B cell (primary cell): ENCODE results near the gene PDXK. TPM values are rescaled to one million over a fixed set of nuclear protein-coding genes. Genes with fewer than 3 reads are reported as not detected.

Source experiments
- ATAC-seq: fragments of 200-7000 bp; cut with Tn5 transposase; one replicate; pipeline ENCODE4 v1.10.0; 2021; ENCODE audit warnings: low read depth, mild to moderate bottlenecking, moderate number of reproducible peaks, moderate library complexity
- CTCF ChIA-PET: fragments of 350-600 bp; sonication (Branson Sonifier 250); formaldehyde crosslinking; loops from one replicate; lab custom pipeline; 2021; ENCODE audit warnings: antibody characterized with exemption, inconsistent platforms; lab: Charles Lee
- POLR2A ChIA-PET: fragments of 350-600 bp; sonication (Branson Sonifier 250); formaldehyde crosslinking; loops from one replicate; lab custom pipeline; 2021; ENCODE audit warnings: antibody characterized with exemption; lab: Charles Lee
- DNase-seq: peaks from one replicate; pipeline ENCODE4 v3.0.0; 2013
- H2AFZ ChIP-seq: 2 replicates; pipeline ENCODE4 v1.6.1; 2012; ENCODE audit warnings: mild to moderate bottlenecking, low read depth, low read length; ENCODE audit not compliant: insufficient read depth, poor library complexity, severe bottlenecking
- H3K27ac ChIP-seq, 2 donors: 1 replicate in 1 of 2; 2 replicates in 1 of 2; pipeline ENCODE4 v1.5.1; 2012 to 2013; ENCODE audit warnings: low read length in 2 of 2, mild to moderate bottlenecking in 2 of 2, moderate library complexity in 1 of 2
- H3K27me3 ChIP-seq, 4 experiments: fragments of 200-600 bp in 1 of 4; sonication (generic) in 1 of 4; replicated peaks in 1 of 4; 1 replicate in 2 of 4; 2 replicates in 2 of 4; pipeline versions ENCODE4 v1.6.1 to v1.7.0; 2013 to 2016; ENCODE audit warnings: low read length in 3 of 4, mild to moderate bottlenecking in 2 of 4, mixed read lengths in 1 of 4, moderate library complexity in 1 of 4; ENCODE audit not compliant: insufficient read depth in 4 of 4, control insufficient read depth in 3 of 4; ENCODE audit errors: control extremely low read depth in 1 of 4
- H3K36me3 ChIP-seq, 2 experiments: replicated peaks in 1 of 2; 1 replicate in 1 of 2; 2 replicates in 1 of 2; pipeline versions ENCODE4 v1.6.1 to v1.7.1; 2013; ENCODE audit warnings: low read length in 1 of 2; ENCODE audit not compliant: insufficient read depth in 2 of 2, control insufficient read depth in 1 of 2; ENCODE audit errors: control extremely low read depth in 1 of 2, extremely low read depth in 1 of 2
- H3K4me1 ChIP-seq, 2 donors: fragments of 200-600 bp in 1 of 2; sonication (generic) in 1 of 2; 1 replicate in 1 of 2; 2 replicates in 1 of 2; pipeline versions ENCODE4 v1.5.1 to v1.6.1; 2013 to 2017; ENCODE audit warnings: low read length in 2 of 2; ENCODE audit not compliant: control insufficient read depth in 2 of 2, insufficient read depth in 2 of 2
- H3K4me2 ChIP-seq: replicated peaks from 2 replicates; pipeline ENCODE3; 2012; ENCODE audit warnings: mild to moderate bottlenecking, low read depth, low read length; ENCODE audit not compliant: poor library complexity, severe bottlenecking
- H3K4me3 ChIP-seq, 5 experiments: fragments of 200-600 bp in 1 of 5; sonication (generic) in 1 of 5; 1 replicate in 3 of 5; 2 replicates in 2 of 5; pipeline versions ENCODE4 v1.5.1 to v1.7.0; 2011 to 2016; ENCODE audit warnings: low read length in 4 of 5, mild to moderate bottlenecking in 4 of 5, low read depth in 2 of 5, control low read depth in 1 of 5, moderate library complexity in 1 of 5; ENCODE audit not compliant: insufficient read depth in 1 of 5; ENCODE audit errors: control extremely low read depth in 1 of 5, extremely low read depth in 1 of 5
- H3K79me2 ChIP-seq: fragments of 200-600 bp; sonication (generic); one replicate; pipeline ENCODE4 v1.6.0; 2016; ENCODE audit warnings: low read length; ENCODE audit not compliant: control insufficient read depth, insufficient read depth
- H3K9ac ChIP-seq: fragments of 200-600 bp; sonication (generic); 2 replicates; pipeline ENCODE4 v1.6.1; 2017; ENCODE audit warnings: mild to moderate bottlenecking, low read length, moderate library complexity
- H3K9me3 ChIP-seq, 3 donors: one replicate each; pipeline versions ENCODE4 v1.6.1 to v1.7.1; 2013; ENCODE audit warnings: low read length in 2 of 3; ENCODE audit not compliant: control insufficient read depth in 2 of 3, insufficient read depth in 1 of 3; ENCODE audit errors: control extremely low read depth in 1 of 3
- H4K20me1 ChIP-seq: 2 replicates; pipeline ENCODE4 v1.6.0; 2012; ENCODE audit warnings: mild to moderate bottlenecking, low read length; ENCODE audit not compliant: insufficient read depth, control insufficient read depth, poor library complexity, severe bottlenecking
- H3K27ac Mint-ChIP-seq: one replicate; pipeline ENCODE4 v1.8.0; 2021; ENCODE audit warnings: mixed read lengths
- H3K27me3 Mint-ChIP-seq: one replicate; pipeline ENCODE4 v1.8.0; 2021; ENCODE audit warnings: mixed read lengths
- H3K4me1 Mint-ChIP-seq: one replicate; pipeline ENCODE4 v1.8.0; 2021; ENCODE audit warnings: mixed read lengths
- H3K4me3 Mint-ChIP-seq: one replicate; pipeline ENCODE4 v1.8.0; 2021; ENCODE audit warnings: mixed read lengths
- H3K9me3 Mint-ChIP-seq: one replicate; pipeline ENCODE4 v1.8.0; 2022; ENCODE audit warnings: mixed read lengths; ENCODE audit not compliant: insufficient read depth
- CTCF ChIP-seq: fragments of 200-600 bp; IDR thresholded peaks from one replicate; pipeline ENCODE4 v1.8.0; 2022; ENCODE audit warnings: antibody characterized with exemption, mild to moderate bottlenecking
- EZH2 ChIP-seq: IDR thresholded peaks from 2 replicates; pipeline ENCODE4 v1.6.1; 2012; ENCODE audit warnings: borderline replicate concordance, low read depth, mild to moderate bottlenecking, moderate library complexity, low read length; ENCODE audit not compliant: insufficient read depth, poor library complexity, severe bottlenecking
- WGBS: methylation state at CpG from one replicate; pipeline ENCODE4 v1.1.5; 2013; ENCODE audit warnings: missing lambda C conversion rate; ENCODE audit not compliant: insufficient coverage; 5-methylcytosine and 5-hydroxymethylcytosine counted together
- intact Hi-C: fragments of 100-400 bp; cut with micrococcal nuclease; formaldehyde crosslinking; loops from one replicate; pipeline ENCODE4 v1.10.0; 2022
- polyA plus RNA-seq: library from polyadenylated mRNA; depleted of rRNA; stranded (reverse); fragments of >200 nt; gene quantifications from 2 replicates; pipeline ENCODE4 v1.2.3, GENCODE V29; 2012
- total RNA-seq, 2 donors: library from RNA; stranded (reverse); fragments of 120-200 nt in 1 of 2; gene quantifications; 1 replicate in 1 of 2; 2 replicates in 1 of 2; pipeline versions ENCODE4 v1.2.3 to v1.2.4, GENCODE V29; 2013 to 2022

PDXK gene
- total and polyA plus RNA-seq, 2 donors (not counting 1 experiment from before 2014, with no cell fraction given): 31.1 to 102 TPM

GRCh38 chr21:43786807-43787440, 68.0 kb downstream of the PDXK start:
- no peak for DNase-seq
- Histone ChIP-seq H3K4me2 (no peak overlapping the region), H3K79me2 (peaks cover 28% of the 10 kb centered on the region), H3K4me1 (peaks cover 9 to 21% of the 10 kb centered on the region in 2 donors), H3K27ac (no peak overlapping the region), H3K4me3 (no peak overlapping the region), H3K27me3 (no peaks in the 10 kb centered on the region), H3K9me3 (no peaks in the 10 kb centered on the region), H3K36me3 (peaks cover 0 to 3% of the 10 kb centered on the region in 2 experiments), H3K9ac (no peak overlapping the region), H2AFZ (no peak overlapping the region), H4K20me1 (peaks cover 19% of the 10 kb centered on the region)
- ChIA-PET CTCF (no interaction called here), POLR2A (no interaction called here)
- Mint-ChIP-seq H3K27me3 (no peaks in the 10 kb centered on the region), H3K27ac (no peak overlapping the region), H3K4me1 (peaks cover 12% of the 10 kb centered on the region), H3K9me3 (no peaks in the 10 kb centered on the region), H3K4me3 (no peak overlapping the region)
- 94% methylated on average over 37 of the region's 38 CpGs for whole genome bisulfite sequencing
- TF ChIP-seq CTCF (no peak), EZH2 (no peak)
- no peak for ATAC-seq
- intact Hi-C loops: loop anchor here (5.0 kb wide), 1 partner anchor 1015 kb away; the partner anchor contains the start of gene UBE2G2
